H1 (cell line): Measurements from ENCODE around the gene TSHB. TPM values are rescaled to one million over a fixed set of nuclear protein-coding genes. Genes with fewer than 3 reads are reported as not detected.

Source experiments
- CTCF ChIA-PET: fragments of 300-600 bp; sonication (Branson Sonifier 250); formaldehyde crosslinking; loops from one replicate; lab custom pipeline; 2021; ENCODE audit not compliant: partially characterized antibody; lab: Charles Lee
- POLR2A ChIA-PET: fragments of 300-600 bp; sonication (Branson Sonifier 250); formaldehyde crosslinking; loops from one replicate; lab custom pipeline; 2021; ENCODE audit warnings: inconsistent platforms; ENCODE audit not compliant: partially characterized antibody; lab: Charles Lee
- DNase-seq, 2 experiments: peaks; one replicate each; pipeline versions ENCODE4 v3.0.0 to v3.0.0-alpha.2; 2010 to 2022; ENCODE audit warnings: low spot score in 2 of 2, low read depth in 1 of 2, mixed read lengths in 1 of 2
- FAIRE-seq: peaks from 2 replicates; lab custom pipeline; 2011; peaks lifted over from hg19 to GRCh38; lab: Jason Lieb, UNC
- H2AFZ ChIP-seq: 2 replicates; pipeline ENCODE4 v1.8.1; 2012; ENCODE audit warnings: low read length, inconsistent platforms
- H2AK5ac ChIP-seq: 2 replicates; pipeline ENCODE4 v1.6.1; 2013; ENCODE audit warnings: low read depth, low read length
- H2BK120ac ChIP-seq: replicated peaks from 2 replicates; pipeline ENCODE3; 2013; ENCODE audit warnings: low read depth, low read length, inconsistent platforms
- H2BK12ac ChIP-seq: 2 replicates; pipeline ENCODE4 v1.6.1; 2013; ENCODE audit warnings: low read depth, low read length
- H2BK15ac ChIP-seq: 2 replicates; pipeline ENCODE4 v1.6.1; 2013; ENCODE audit warnings: low read length
- H2BK20ac ChIP-seq: 2 replicates; pipeline ENCODE4 v1.6.1; 2013; ENCODE audit warnings: low read length
- H2BK5ac ChIP-seq: 2 replicates; pipeline ENCODE4 v1.6.1; 2013; ENCODE audit warnings: low read depth, low read length
- H3K14ac ChIP-seq: 2 replicates; pipeline ENCODE4 v1.6.1; 2013; ENCODE audit warnings: inconsistent platforms; ENCODE audit not compliant: insufficient read length
- H3K18ac ChIP-seq: 2 replicates; pipeline ENCODE4 v1.6.1; 2013; ENCODE audit warnings: low read length; ENCODE audit errors: extremely low read depth
- H3K23ac ChIP-seq: 2 replicates; pipeline ENCODE4 v1.6.1; 2013; ENCODE audit warnings: inconsistent platforms; ENCODE audit not compliant: insufficient read length
- H3K23me2 ChIP-seq: 2 replicates; pipeline ENCODE4 v1.6.1; 2013; ENCODE audit warnings: low read depth, low read length
- H3K27ac ChIP-seq: 2 replicates; pipeline ENCODE4 v1.6.1; 2011; ENCODE audit warnings: low read depth, low read length, inconsistent platforms
- H3K27me3 ChIP-seq, 4 experiments: replicated peaks in 1 of 4; 1 replicate in 1 of 4; 2 replicates in 3 of 4; pipeline versions ENCODE4 v1.6.1 to v1.8.1; 2011 to 2013; ENCODE audit warnings: low read length in 3 of 4, mild to moderate bottlenecking in 3 of 4, inconsistent platforms in 2 of 4, mixed read lengths in 2 of 4, moderate library complexity in 1 of 4; ENCODE audit not compliant: control insufficient read depth in 3 of 4, insufficient read depth in 3 of 4; ENCODE audit errors: extremely low read depth in 1 of 4
- H3K36me3 ChIP-seq, 4 experiments: 2 replicates each; pipeline versions ENCODE4 v1.6.1 to v1.8.1; 2011 to 2013; ENCODE audit warnings: mild to moderate bottlenecking in 4 of 4, low read length in 3 of 4, moderate library complexity in 2 of 4, control low read depth in 1 of 4, inconsistent platforms in 1 of 4; ENCODE audit not compliant: insufficient read depth in 4 of 4, control insufficient read depth in 2 of 4
- H3K4ac ChIP-seq: replicated peaks from 2 replicates; pipeline ENCODE3; 2013; ENCODE audit warnings: low read length, low read depth, mixed read lengths, inconsistent platforms; ENCODE audit not compliant: insufficient read length
- H3K4me1 ChIP-seq, 4 experiments: replicated peaks in 1 of 4; 1 replicate in 1 of 4; 2 replicates in 3 of 4; pipeline versions ENCODE4 v1.6.1 to v1.8.1; 2011 to 2013; ENCODE audit warnings: low read length in 3 of 4, inconsistent platforms in 2 of 4, mixed read lengths in 1 of 4; ENCODE audit not compliant: insufficient read depth in 4 of 4, control insufficient read depth in 3 of 4
- H3K4me2 ChIP-seq, 2 experiments: 2 replicates each; pipeline versions ENCODE4 v1.6.1 to v1.8.1; 2011 to 2013; ENCODE audit warnings: low read depth in 2 of 2, low read length in 2 of 2, control low read depth in 1 of 2, inconsistent platforms in 1 of 2, mild to moderate bottlenecking in 1 of 2; ENCODE audit not compliant: insufficient read depth in 1 of 2
- H3K4me3 ChIP-seq, 4 experiments: fragments of 200-600, 300-600 bp in 1 of 4; sonication (generic), shearing (Covaris generic), sonication (Bioruptor Twin) in 1 of 4; 2 replicates each; pipeline versions ENCODE4 v1.5.1 to v1.8.1; 2011 to 2016; ENCODE audit warnings: low read length in 4 of 4, low read depth in 3 of 4, control low read depth in 2 of 4, inconsistent platforms in 2 of 4, mild to moderate bottlenecking in 2 of 4, mixed read lengths in 1 of 4, moderate library complexity in 1 of 4; ENCODE audit not compliant: insufficient read depth in 2 of 4; ENCODE audit errors: extremely low read depth in 1 of 4
- H3K56ac ChIP-seq: replicated peaks from 2 replicates; pipeline ENCODE3; 2013; ENCODE audit warnings: low read depth, mild to moderate bottlenecking, mixed read lengths, low read length, inconsistent platforms; ENCODE audit not compliant: insufficient read length
- H3K79me1 ChIP-seq: 2 replicates; pipeline ENCODE4 v1.6.1; 2013; ENCODE audit warnings: low read depth, low read length, control low read depth
- H3K79me2 ChIP-seq, 2 experiments: 2 replicates each; pipeline versions ENCODE4 v1.6.1 to v1.8.1; 2012 to 2013; ENCODE audit warnings: low read length in 2 of 2, mild to moderate bottlenecking in 2 of 2, inconsistent platforms in 1 of 2; ENCODE audit not compliant: insufficient read depth in 2 of 2, control insufficient read depth in 1 of 2
- H3K9ac ChIP-seq, 4 experiments: replicated peaks in 1 of 4; 1 replicate in 1 of 4; 2 replicates in 3 of 4; pipeline versions ENCODE4 v1.6.1 to v1.8.1; 2011 to 2013; ENCODE audit warnings: low read depth in 3 of 4, low read length in 3 of 4, control low read depth in 2 of 4, mild to moderate bottlenecking in 2 of 4, moderate library complexity in 2 of 4, inconsistent platforms in 1 of 4; ENCODE audit errors: extremely low read depth in 1 of 4
- H3K9me3 ChIP-seq, 2 experiments: 2 replicates each; pipeline versions ENCODE4 v1.6.1 to v1.8.1; 2012 to 2013; ENCODE audit warnings: mild to moderate bottlenecking in 2 of 2, moderate library complexity in 2 of 2, control low read depth in 1 of 2, inconsistent platforms in 1 of 2, low read depth in 1 of 2, low read length in 1 of 2, mixed read lengths in 1 of 2; ENCODE audit not compliant: insufficient read depth in 2 of 2
- H4K20me1 ChIP-seq, 2 experiments: replicated peaks in 1 of 2; 2 replicates each; pipeline versions ENCODE3 to v1.8.1; 2011 to 2013; ENCODE audit warnings: inconsistent platforms in 2 of 2, low read length in 2 of 2, mild to moderate bottlenecking in 1 of 2; ENCODE audit not compliant: insufficient read depth in 2 of 2, control insufficient read depth in 1 of 2
- H4K5ac ChIP-seq: 2 replicates; pipeline ENCODE4 v1.6.1; 2013; ENCODE audit warnings: low read length, low read depth, mixed read lengths, inconsistent platforms; ENCODE audit not compliant: insufficient read length
- H4K8ac ChIP-seq: 2 replicates; pipeline ENCODE4 v1.8.0; 2013; ENCODE audit warnings: mild to moderate bottlenecking, moderate library complexity, low read length, inconsistent platforms; ENCODE audit not compliant: insufficient read depth; ENCODE audit errors: extremely low read depth
- H4K91ac ChIP-seq: replicated peaks from 2 replicates; pipeline ENCODE3; 2013; ENCODE audit warnings: low read length, mixed read lengths, inconsistent platforms; ENCODE audit not compliant: insufficient read length
- CBX5 ChIP-seq: fragments of 300-800, 300-1000 bp; sonication (generic); IDR thresholded peaks from 2 replicates; pipeline ENCODE4 v1.7.1; 2016; ENCODE audit warnings: antibody characterized with exemption, low read length, low read depth
- FOSL1 ChIP-seq: IDR thresholded peaks from 2 replicates; pipeline ENCODE4 v1.6.1; 2011; ENCODE audit warnings: mild to moderate bottlenecking, low read depth, low read length, moderate library complexity; ENCODE audit not compliant: insufficient read depth
- WGBS, 2 experiments: shearing (Covaris generic) in 1 of 2; methylation state at CpG; one replicate each; pipeline versions ENCODE4 v1.1.6 to v1.1.7; 2013 to 2015; ENCODE audit warnings: low lambda C conversion rate in 2 of 2, mixed read lengths in 2 of 2, inconsistent platforms in 1 of 2, low coverage in 1 of 2, missing lambda C conversion rate in 1 of 2; ENCODE audit not compliant: insufficient replicate concordance in 2 of 2, insufficient coverage in 1 of 2, insufficient read length in 1 of 2; ENCODE audit errors: extremely low coverage in 1 of 2, missing lambda C conversion rate in 1 of 2; 5-methylcytosine and 5-hydroxymethylcytosine counted together
- polyA plus RNA-seq, 7 experiments: library from polyadenylated mRNA; depleted of rRNA in 3 of 7; stranded (reverse) in 5 of 7; unstranded in 2 of 7; fragments of >200 nt in 5 of 7; fragments of 200-250 nt in 2 of 7; gene quantifications; 1 replicate in 5 of 7; 2 replicates in 1 of 7; 4 replicates in 1 of 7; pipeline versions ENCODE4 v1.2.1 to v1.2.3, GENCODE V29; 2011 to 2013; ENCODE audit warnings: missing spikeins in 2 of 7, mixed read lengths in 2 of 7
- total RNA-seq: library from RNA; stranded (reverse); fragmentation: NEBNext Ultra II Directional; extraction: Animal tissue kit (Norgen Biotek cat#: 25700); gene quantifications from 2 replicates; pipeline ENCODE4 v1.2.1, GENCODE V29; 2021

TSHB gene
- total and polyA plus RNA-seq, 2 of the 8 experiments (the other 6 are each of a cell fraction or from before 2014, with no cell fraction given), result not detected

GRCh38 chr1:114982251-114982650 lies 47.4 kb upstream of the TSHB start:
- H3K36me3 ChIP-seq, result no peaks in the 10 kb centered on the region
- H2BK15ac ChIP-seq, result no peak overlapping the region
- no peak overlapping the region for H3K23ac ChIP-seq
- no peak overlapping the region for H4K5ac ChIP-seq
- POLR2A ChIA-PET, result no interaction called here
- H3K79me1 ChIP-seq, result no peaks in the 10 kb centered on the region
- FAIRE-seq (no peak), DNase-seq (no peak)
- H2BK12ac ChIP-seq, result no peak overlapping the region
- H3K27ac ChIP-seq, result no peak overlapping the region
- no peak overlapping the region for H2BK120ac ChIP-seq
- H3K23me2 ChIP-seq, result no peaks in the 10 kb centered on the region
- no peak overlapping the region for H2BK20ac ChIP-seq
- CTCF ChIA-PET, result interaction anchor here (0.6 to 2.8 kb wide), 6 partner anchors 11 to 130 kb away, joined by 3 to 32 read pairs (median 4); no protein-coding TSS in a partner anchor
- H3K4me2 ChIP-seq, result no peak overlapping the region
- H4K20me1 ChIP-seq, result no peaks in the 10 kb centered on the region
- H3K9me3 ChIP-seq, result peaks cover 2 to 4% of the 10 kb centered on the region in 2 experiments; a peak in 1 of 4 replicates
- H3K4me1 ChIP-seq, result no peaks in the 10 kb centered on the region
- H3K9ac ChIP-seq, result no peak overlapping the region
- no peak overlapping the region for H3K14ac ChIP-seq
- H3K79me2 ChIP-seq, result no peaks in the 10 kb centered on the region
- H2AFZ ChIP-seq, result no peak overlapping the region
- no peaks in the 10 kb centered on the region for H3K27me3 ChIP-seq
- H3K4me3 ChIP-seq, result no peak overlapping the region
- WGBS, 2 experiments, result 0% methylated on average over 1 of the region's 1 CpG; no CpG with 5 or more reads in 1 of the 2 experiments
- no peak overlapping the region for H2AK5ac ChIP-seq
- H4K91ac ChIP-seq, result no peak overlapping the region
- no peak overlapping the region for H2BK5ac ChIP-seq
- no peak overlapping the region for H4K8ac ChIP-seq
- no peak overlapping the region for H3K56ac ChIP-seq
- no peak overlapping the region for H3K4ac ChIP-seq
- no peak overlapping the region for H3K18ac ChIP-seq
- no peak for TF ChIP-seq CBX5
- TF ChIP-seq FOSL1, result no peak
